ENCODE data around the gene ZNF366. TPM values are rescaled to one million over a fixed set of nuclear protein-coding genes. Genes with fewer than 3 reads are reported as not detected.

ZNF366 gene
- total RNA-seq, 1 donor from 2014 or later = 0.82 TPM

GRCh38 chr5:72498284-72498683, 8.9 kb downstream of the ZNF366 start:
- no peak for FAIRE-seq
- no peak for DNase-seq (ENCODE audit: low spot score in 2 of 2)

- FAIRE-seq = no peak
- no peak for DNase-seq (ENCODE audit: low spot score in 2 of 2)
Measured at GRCh38 chr5:72497823-72498222, 9.4 kb downstream of the ZNF366 start.

DNA sequence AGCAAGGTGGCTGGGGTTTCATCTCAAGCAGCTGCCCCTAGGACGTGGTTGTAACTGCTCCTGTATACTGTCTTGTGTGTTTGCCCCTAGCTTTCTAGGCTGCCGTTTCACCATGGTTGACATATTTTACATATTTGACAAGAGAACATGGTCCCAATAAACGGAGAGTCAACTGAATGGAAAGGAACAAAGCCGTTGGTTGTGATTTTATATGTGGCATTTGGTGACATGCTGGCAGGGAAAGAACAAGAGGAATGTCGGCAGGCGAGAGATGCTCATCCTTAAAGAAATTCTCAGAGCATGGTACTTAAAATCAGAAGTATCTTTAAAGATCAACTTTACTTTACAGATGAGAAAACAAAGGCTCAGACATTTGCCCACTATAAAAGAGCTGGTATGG, 11.8 kb downstream of the ZNF366 start:
- DNase-seq (ENCODE audit: low spot score in 2 of 2) (no peak), FAIRE-seq (no peak)

- FAIRE-seq = no peak
Measured at GRCh38 chr5:72494623-72495124, 12.5 kb downstream of the ZNF366 start.

DNA sequence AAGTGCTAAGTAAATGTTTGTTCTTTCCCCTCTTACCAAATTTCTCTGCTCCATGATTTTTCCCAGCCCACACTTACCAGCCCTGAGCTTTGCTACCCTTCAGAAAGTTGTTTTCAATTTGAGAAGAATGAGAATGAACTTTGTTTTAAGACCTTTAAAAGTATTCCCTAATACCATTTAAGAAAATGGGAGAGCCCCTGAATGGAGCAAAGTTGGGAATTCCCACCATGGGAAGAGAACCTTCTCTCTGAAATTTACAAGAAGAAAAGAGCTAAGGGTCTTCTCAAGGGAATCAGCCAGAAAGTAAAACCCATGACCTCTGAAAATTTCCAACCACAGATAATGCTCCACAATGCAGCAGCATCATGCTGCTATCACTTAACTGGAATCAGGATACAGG, 17.7 kb downstream of the ZNF366 start:
- FAIRE-seq = no peak

More at GRCh38 chr5:72494623-72495124, 12.5 kb downstream of the ZNF366 start:
- DNase-seq (ENCODE audit: low spot score in 2 of 2) = no peak

GRCh38 chr5:72488756-72489155, 18.5 kb downstream of the ZNF366 start:
- DNase-seq (ENCODE audit: low spot score in 2 of 2) (no peak), FAIRE-seq (no peak)

More for the DNA sequence above, 17.7 kb downstream of the ZNF366 start:
- DNase-seq (ENCODE audit: low spot score in 2 of 2) = no peak

GRCh38 chr5:72487177-72487576, 20.0 kb downstream of the ZNF366 start:
- FAIRE-seq (no peak), DNase-seq (ENCODE audit: low spot score in 2 of 2) (no peak)

- no peak for DNase-seq (ENCODE audit: low spot score in 2 of 2)
- FAIRE-seq = no peak
Measured at GRCh38 chr5:72486371-72486770, 20.8 kb downstream of the ZNF366 start.

DNA sequence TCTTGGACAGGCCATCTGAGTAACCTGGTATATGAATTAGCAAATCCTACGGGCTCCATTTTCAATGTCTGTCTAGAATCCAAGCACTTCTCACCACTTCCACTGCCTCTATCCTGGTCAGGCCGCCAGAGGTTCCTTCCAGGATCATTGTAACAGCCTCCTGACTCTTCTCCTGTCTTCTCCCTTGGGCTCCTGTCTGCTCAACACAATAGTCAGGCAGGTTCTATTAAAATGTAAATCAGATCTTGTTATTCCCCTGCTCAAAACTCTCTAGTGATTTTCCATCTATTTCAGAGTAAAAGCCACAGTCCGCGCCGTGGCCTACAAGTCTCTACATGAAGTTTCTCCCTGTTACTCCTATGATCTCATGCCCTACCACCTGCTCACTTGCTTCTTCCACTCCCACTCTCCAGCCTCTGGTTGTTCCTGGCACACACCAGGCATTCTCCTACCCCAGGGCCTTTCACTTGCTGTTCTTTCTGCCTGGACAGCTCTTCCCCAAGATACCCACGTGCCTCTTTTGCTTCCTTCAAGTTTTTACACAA, 21.7 kb downstream of the ZNF366 start:
- FAIRE-seq = no peak
- no peak for DNase-seq (ENCODE audit: low spot score in 2 of 2)

GRCh38 chr5:72482046-72482445, 25.2 kb downstream of the ZNF366 start:
- no peak for DNase-seq (ENCODE audit: low spot score in 2 of 2)
- no peak for FAIRE-seq

DNA sequence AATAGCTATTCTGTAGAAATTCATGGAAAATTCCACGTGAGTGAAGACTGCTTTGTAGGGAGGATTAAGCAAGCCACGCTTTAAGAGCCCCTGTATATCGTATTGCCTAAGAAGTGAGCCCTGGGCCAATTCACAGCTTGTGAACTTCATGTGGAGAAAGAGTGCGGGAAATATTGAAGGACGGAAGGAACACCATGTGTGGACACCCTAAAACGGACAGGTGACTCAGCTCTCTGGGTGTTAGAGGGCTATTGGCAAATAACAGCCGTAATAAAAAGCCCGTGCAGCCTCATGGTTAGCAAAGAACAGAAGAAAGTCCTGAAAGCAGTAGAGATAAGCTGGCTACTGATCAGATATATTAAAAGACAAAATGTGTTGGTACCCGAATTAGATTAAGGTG, 26.4 kb downstream of the ZNF366 start:
- DNase-seq (ENCODE audit: low spot score in 2 of 2) (no peak), FAIRE-seq (no peak)

DNA sequence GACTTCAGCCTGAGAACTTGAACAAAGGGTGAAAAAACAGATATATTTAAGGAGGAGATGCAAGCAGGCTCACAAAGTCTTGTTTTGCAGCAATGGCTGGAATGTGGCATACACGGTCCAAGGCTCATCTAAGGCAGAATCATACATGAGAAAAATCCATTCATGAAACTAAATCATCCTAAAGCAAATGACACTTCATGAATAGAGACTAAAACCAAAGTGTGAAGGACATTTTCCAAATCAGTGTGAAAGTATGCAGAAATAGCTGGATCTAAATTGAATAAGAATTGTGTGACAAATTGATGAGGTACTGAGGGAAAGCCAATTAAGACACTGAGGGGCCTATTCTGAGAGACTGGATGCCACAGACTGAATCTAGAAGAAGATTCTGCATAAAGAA, 27.3 kb downstream of the ZNF366 start:
- DNase-seq (ENCODE audit: low spot score in 2 of 2) (no peak), FAIRE-seq (no peak)

DNA sequence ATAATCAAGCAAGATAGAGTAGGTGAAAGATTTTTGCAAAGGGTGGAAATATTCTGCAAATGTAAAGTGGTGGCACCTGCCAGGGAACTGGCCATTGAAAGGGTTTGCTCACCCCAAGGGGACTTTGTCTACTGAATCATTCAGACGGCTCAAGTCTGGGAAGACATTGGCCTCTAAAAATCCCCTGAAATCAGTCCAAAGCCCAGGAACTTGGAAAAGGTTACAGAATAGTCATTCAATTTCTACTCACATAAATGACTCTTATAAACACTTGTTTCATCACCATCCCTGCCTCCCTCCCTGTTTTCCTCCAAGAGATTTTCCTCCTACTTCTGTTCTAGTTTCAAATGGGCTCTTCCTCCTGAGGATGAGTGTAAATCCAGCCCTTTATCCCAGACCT, 28.5 kb downstream of the ZNF366 start:
- peak; percentile 14 to 17 for DNase-seq (ENCODE audit: low spot score in 2 of 2)
- no peak for FAIRE-seq

DNA sequence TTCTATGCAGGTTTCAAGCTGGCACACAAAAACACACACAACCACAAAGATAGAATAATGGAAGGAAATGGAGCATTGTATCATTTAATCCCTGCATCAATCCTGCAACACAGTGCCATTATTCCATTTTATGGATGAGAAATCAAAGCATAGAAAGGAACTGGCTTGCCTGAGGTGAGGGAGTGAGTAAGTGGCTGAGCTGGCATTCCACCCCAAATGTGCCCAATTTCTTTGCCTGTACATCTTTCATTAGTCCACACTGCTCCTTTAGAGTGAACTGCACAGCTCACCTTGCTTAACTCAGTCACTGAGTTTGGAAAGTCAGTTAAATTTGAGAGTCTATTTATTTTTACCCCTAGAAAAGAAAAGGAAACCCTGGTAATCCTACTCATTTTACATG, 28.9 kb downstream of the ZNF366 start:
- FAIRE-seq = no peak
- DNase-seq (ENCODE audit: low spot score in 2 of 2) = no peak

DNA sequence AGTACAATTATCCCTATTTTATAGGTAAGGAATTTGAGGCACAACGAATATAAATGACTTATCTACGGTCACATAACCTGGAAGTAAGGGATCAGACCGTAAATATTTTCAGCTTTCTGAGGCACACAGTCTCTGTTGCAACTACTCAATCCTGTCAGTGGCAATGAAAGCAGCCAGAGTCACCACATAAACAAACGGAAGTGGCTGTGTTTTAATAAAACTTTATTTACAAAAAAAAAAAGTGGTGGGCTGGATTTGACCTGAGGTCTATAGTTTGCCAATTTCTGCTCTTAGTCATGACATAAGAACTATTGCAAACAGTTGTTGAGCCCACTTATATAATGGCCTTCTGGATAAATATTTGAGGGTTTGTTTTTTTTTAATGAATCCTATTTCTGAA, 29.6 kb downstream of the ZNF366 start:
- DNase-seq (ENCODE audit: low spot score in 2 of 2) (no peak), FAIRE-seq (no peak)

DNA sequence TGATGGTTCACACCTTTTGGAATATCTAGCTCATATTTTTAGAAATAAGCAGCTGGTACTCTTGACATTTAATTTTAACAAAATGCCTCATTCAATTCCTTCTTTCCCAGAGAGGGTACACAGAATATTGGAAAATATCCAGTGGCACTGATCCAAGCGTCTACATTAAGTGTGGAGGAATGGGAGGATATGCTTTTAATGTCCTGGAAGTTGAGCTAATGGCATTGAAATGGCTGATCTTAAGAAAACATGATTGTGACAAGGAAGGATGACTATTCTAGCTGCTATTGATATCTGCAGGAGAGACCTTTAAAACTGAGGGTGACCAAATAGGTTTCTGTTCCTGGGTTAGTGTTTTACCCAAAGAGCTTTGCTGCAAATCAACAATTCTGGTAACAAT, 30.0 kb downstream of the ZNF366 start:
- FAIRE-seq (no peak), DNase-seq (ENCODE audit: low spot score in 2 of 2) (no peak)

DNA sequence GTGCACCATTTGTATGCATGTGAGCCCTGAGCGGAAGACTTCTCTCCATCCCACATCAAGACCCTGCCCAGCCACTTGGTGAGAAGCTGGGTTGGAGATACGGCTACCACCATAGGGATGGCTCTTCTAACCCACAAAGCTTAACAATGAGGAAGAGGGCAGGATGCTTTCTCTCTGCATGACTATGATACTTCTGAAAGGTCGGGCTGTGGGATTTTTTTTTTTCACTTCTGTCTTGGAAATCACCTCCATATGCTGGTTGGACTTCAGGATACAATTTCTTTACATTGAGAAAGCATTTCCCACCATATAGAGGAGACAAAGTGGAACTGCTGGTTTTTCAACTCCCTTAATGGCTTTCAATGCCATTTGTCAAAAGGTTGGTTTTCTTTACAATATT, 30.5 kb downstream of the ZNF366 start:
- FAIRE-seq (no peak), DNase-seq (ENCODE audit: low spot score in 2 of 2) (no peak)

DNA sequence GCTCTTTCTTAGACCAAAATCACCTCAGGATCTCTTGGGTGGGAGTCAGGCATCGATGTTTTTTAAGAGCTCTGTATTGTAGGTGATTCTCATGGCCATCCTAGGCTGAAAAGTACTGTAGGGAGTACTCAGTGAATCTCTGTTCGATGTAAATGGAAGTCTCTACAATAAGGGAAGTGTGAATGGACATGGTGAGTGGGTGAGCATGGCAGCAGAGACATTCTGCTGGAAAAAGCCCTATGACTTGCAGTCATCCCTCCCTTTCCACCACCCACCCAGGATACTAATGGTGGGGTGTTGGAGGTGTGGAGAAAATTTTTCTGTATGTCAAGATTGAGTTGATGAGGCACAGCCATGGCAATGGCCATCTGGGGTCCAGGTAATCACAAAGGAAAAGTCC, 30.9 kb downstream of the ZNF366 start:
- no peak for FAIRE-seq
- DNase-seq (ENCODE audit: low spot score in 2 of 2) = no peak

GRCh38 chr5:72474516-72474915, 32.7 kb downstream of the ZNF366 start:
- FAIRE-seq (no peak), DNase-seq (ENCODE audit: low spot score in 2 of 2) (no peak)

GRCh38 chr5:72474046-72474500, 33.1 kb downstream of the ZNF366 start:
- DNase-seq (ENCODE audit: low spot score in 2 of 2) (no peak), FAIRE-seq (no peak)

DNA sequence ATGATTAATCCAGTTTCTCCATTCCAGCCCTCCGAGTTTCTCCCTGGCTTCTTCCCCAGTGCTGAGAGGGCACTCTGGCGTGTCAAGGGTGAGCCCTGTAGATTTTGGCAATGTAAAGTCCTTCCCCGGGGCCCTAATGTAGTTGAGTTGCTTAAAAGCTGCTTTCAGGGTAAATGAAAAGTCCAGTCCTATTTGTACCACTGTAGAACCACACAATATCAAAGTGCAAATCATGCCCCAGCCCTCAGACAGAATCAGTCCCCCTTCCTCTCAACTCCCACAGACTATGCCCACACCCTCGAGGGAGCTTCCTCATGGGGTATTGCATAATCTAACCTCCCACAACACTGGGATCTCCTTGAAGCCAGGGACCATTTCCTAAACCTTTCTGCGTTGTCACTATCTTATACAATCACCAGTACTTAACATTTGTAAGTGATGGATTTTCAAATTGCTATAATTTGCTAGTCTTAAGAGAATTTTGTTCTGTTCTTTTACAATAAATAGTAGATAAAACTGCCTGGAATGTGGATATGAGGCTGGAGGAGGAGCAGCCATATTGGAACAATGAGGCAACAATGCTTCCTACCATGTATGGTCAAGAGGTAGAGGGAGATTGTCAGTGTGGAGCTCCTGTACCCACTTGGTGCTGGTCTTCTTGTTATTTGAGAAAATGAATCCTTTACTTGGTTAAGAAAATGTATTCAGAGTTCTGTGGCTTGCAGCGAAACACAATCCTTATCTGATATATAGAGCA, 34.4 kb downstream of the ZNF366 start:
- FAIRE-seq = no peak

DNA sequence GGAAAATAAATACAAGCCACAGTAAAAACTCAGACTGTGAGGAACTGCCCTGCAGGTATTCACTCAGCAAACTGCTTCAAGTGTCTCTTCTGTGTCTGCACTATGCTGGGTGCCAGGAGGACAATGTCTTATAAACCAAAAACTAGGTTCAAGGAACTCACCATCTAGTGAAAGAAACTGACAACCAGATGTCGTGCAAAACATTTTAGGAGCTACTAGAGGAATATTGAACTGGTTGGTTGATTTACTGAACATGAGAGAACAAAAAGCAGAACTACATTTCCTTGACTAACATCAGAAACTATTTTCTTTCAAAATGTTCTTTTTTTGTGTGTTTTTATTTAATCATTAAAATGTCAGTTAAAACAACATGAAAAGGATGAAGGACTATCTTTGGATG, 35.2 kb downstream of the ZNF366 start:
- FAIRE-seq (no peak), DNase-seq (ENCODE audit: low spot score in 2 of 2) (no peak)

More for the DNA sequence above, 34.4 kb downstream of the ZNF366 start:
- no peak for DNase-seq (ENCODE audit: low spot score in 2 of 2)

Data from frontal cortex (tissue), 4 donors.